Stomach (tissue), 4 donors: ENCODE measurements around the gene OR51G2.

Experiments used
- EP300 ChIP-seq: sonication (generic); formaldehyde crosslinking; IDR thresholded peaks from one replicate; pipeline ENCODE4 v1.6.1; 2017; ENCODE audit warnings: antibody characterized with exemption
- POLR2A ChIP-seq, 4 donors: fragments of 450-650 bp; IDR thresholded peaks; one replicate each; pipeline ENCODE4 v1.6.1; 2016; ENCODE audit warnings: antibody characterized with exemption in 4 of 4, control low read depth in 2 of 4, mild to moderate bottlenecking in 1 of 4, moderate library complexity in 1 of 4
- POLR2AphosphoS5 ChIP-seq, 3 donors: sonication (generic); formaldehyde crosslinking; IDR thresholded peaks; one replicate each; pipeline ENCODE4 v1.6.1; 2016; ENCODE audit warnings: antibody characterized with exemption in 3 of 3
- TF ChIP-seq, protein P1 (sequence below), 7 experiments: fragments of 450-650 bp in 4 of 7; fragments of 200-600 bp in 3 of 7; sonication (generic) in 3 of 7; IDR thresholded peaks; one replicate each; pipeline ENCODE4 v1.5.1; 2016 to 2019; ENCODE audit warnings: antibody characterized with exemption in 7 of 7, control low read depth in 2 of 7, mild to moderate bottlenecking in 1 of 7

DNA sequence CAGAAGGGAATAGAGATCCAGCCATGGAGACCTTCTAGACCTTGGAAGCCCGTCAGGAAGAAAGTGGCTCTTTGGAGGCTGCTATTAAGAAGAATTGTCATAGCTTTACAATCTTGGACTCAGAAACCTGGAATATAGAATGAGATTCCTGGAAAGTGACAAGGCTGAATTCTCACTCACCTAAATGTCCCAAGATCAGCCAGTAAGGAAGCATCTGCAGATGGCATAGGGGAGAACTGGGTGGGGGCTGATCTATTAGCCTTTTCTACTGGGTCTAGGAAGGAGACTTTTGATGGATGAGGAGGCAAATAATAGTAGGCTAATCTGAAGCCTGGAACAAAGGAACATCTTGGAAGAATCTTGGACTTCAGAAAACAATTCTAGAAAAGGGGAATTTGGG, 5.1 kb upstream of the OR51G2 start, which contains the start of gene OR51G1:
- no peak for TF ChIP-seq POLR2AphosphoS5 (IDR thresholded peaks at IDR 0.05)
- TF ChIP-seq, protein P1, sequence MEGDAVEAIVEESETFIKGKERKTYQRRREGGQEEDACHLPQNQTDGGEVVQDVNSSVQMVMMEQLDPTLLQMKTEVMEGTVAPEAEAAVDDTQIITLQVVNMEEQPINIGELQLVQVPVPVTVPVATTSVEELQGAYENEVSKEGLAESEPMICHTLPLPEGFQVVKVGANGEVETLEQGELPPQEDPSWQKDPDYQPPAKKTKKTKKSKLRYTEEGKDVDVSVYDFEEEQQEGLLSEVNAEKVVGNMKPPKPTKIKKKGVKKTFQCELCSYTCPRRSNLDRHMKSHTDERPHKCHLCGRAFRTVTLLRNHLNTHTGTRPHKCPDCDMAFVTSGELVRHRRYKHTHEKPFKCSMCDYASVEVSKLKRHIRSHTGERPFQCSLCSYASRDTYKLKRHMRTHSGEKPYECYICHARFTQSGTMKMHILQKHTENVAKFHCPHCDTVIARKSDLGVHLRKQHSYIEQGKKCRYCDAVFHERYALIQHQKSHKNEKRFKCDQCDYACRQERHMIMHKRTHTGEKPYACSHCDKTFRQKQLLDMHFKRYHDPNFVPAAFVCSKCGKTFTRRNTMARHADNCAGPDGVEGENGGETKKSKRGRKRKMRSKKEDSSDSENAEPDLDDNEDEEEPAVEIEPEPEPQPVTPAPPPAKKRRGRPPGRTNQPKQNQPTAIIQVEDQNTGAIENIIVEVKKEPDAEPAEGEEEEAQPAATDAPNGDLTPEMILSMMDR (IDR thresholded peaks at IDR 0.05): no peak
- TF ChIP-seq EP300: no peak
- no peak for TF ChIP-seq POLR2A (IDR thresholded peaks at IDR 0.05)
